Stimulated activated naive CD8-positive, alpha-beta T cell treated with anti-CD3 and anti-CD28 coated beads, Interleukin-15, amount 100 ng/mL, for 72 hours (primary cell): ENCODE data around the gene EGFR.

Source experiments
- ATAC-seq: fragments of 150-1000 bp; cut with Tn5 transposase; 2 replicates; pipeline ENCODE4 v1.10.0; 2021; ENCODE audit warnings: mild to moderate bottlenecking, moderate library complexity
- DNase-seq, 2 donors: peaks; one replicate each; pipeline ENCODE4 v3.0.0; 2021 to 2022
- H3K27ac Mint-ChIP-seq, 2 donors: one replicate each; pipeline ENCODE4 v1.8.0; 2022; ENCODE audit warnings: mild to moderate bottlenecking in 2 of 2, mixed read lengths in 2 of 2, moderate library complexity in 2 of 2
- H3K27me3 Mint-ChIP-seq: one replicate; pipeline ENCODE4 v1.8.0; 2022; ENCODE audit warnings: mixed read lengths
- H3K4me1 Mint-ChIP-seq: one replicate; pipeline ENCODE4 v1.8.0; 2022; ENCODE audit warnings: mild to moderate bottlenecking, mixed read lengths
- H3K4me3 Mint-ChIP-seq, 2 donors: one replicate each; pipeline ENCODE4 v1.8.0; 2022; ENCODE audit warnings: mild to moderate bottlenecking in 2 of 2, mixed read lengths in 2 of 2, moderate library complexity in 1 of 2
- H3K9me3 Mint-ChIP-seq, 2 donors: one replicate each; pipeline ENCODE4 v1.8.0; 2022; ENCODE audit warnings: mixed read lengths in 2 of 2

The EGFR gene

GRCh38 chr7:55018361-55019190 lies at the start of gene EGFR:
TSS of gene EGFR (plus strand) at chr7:55019017. CDS start at chr7:55019278, 261 bp downstream.
- DNase-seq (no peak), ATAC-seq (peak; percentile 44)
- no peaks in the 10 kb centered on the region for H3K9me3 Mint-ChIP-seq
- H3K27ac Mint-ChIP-seq: peak within 1 kb of the TSS in 1 of 2 donors; percentile 76
- peaks cover 81% of the 10 kb centered on the region for H3K27me3 Mint-ChIP-seq
- H3K4me3 Mint-ChIP-seq: peak within 1 kb of the TSS; percentile 22 to 54
- H3K4me1 Mint-ChIP-seq: no peaks in the 10 kb centered on the region

- no peak overlapping the region for H3K4me3 Mint-ChIP-seq
- DNase-seq (no peak), ATAC-seq (no peak)
- H3K27ac Mint-ChIP-seq: no peak overlapping the region
- H3K27me3 Mint-ChIP-seq: no peaks in the 10 kb centered on the region
- H3K9me3 Mint-ChIP-seq: peaks cover 6 to 8% of the 10 kb centered on the region in 2 donors
- no peaks in the 10 kb centered on the region for H3K4me1 Mint-ChIP-seq
Observed at GRCh38 chr7:54969208-54969967, 49.4 kb upstream of the EGFR start.

GRCh38 chr7:54972733-54973294 lies 46.0 kb upstream of the EGFR start:
- Mint-ChIP-seq H3K4me3 (no peak overlapping the region), H3K27me3 (no peaks in the 10 kb centered on the region), H3K9me3 (peaks cover 6 to 8% of the 10 kb centered on the region in 2 donors), H3K4me1 (no peaks in the 10 kb centered on the region), H3K27ac (no peak overlapping the region)
- no peak for ATAC-seq
- no peak for DNase-seq

GRCh38 chr7:54978364-54979116 lies 40.3 kb upstream of the EGFR start:
- H3K9me3 Mint-ChIP-seq: no peaks in the 10 kb centered on the region
- H3K4me3 Mint-ChIP-seq: no peak overlapping the region
- no peaks in the 10 kb centered on the region for H3K4me1 Mint-ChIP-seq
- ATAC-seq (no peak), DNase-seq (no peak)
- H3K27ac Mint-ChIP-seq: peak overlapping the region in 1 of 2 donors; percentile 19
- H3K27me3 Mint-ChIP-seq: no peaks in the 10 kb centered on the region

GRCh38 chr7:54980521-54980920 lies 38.3 kb upstream of the EGFR start:
- H3K27ac Mint-ChIP-seq: no peak overlapping the region
- peaks cover 0 to 14% of the 10 kb centered on the region in 2 donors for H3K9me3 Mint-ChIP-seq
- DNase-seq (no peak), ATAC-seq (no peak)
- no peaks in the 10 kb centered on the region for H3K27me3 Mint-ChIP-seq
- no peaks in the 10 kb centered on the region for H3K4me1 Mint-ChIP-seq
- no peak overlapping the region for H3K4me3 Mint-ChIP-seq

DNA sequence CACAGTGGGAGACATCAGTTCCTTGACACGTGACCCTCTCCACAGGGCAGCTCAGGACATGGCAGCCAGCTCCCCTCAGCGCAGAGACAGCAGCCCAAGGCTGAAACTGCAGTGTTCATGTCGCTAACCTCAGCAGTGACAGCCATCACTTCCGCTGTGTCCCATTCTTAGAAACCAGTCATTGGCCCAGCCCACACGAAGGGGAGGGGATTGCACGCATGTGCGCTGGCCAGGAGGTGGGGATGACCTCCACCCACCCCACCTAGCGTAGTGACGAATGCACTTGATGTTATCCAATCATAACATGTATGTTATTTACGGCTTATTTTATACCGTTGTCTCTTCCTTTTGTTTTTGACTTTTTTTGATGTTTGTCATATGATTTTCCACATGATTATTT lies 36.9 kb upstream of the EGFR start:
- ATAC-seq: no peak
- Mint-ChIP-seq H3K9me3 (peaks cover 0 to 14% of the 10 kb centered on the region in 2 donors), H3K27me3 (no peaks in the 10 kb centered on the region), H3K27ac (no peak overlapping the region), H3K4me3 (no peak overlapping the region), H3K4me1 (no peaks in the 10 kb centered on the region)
- no peak for DNase-seq

DNA sequence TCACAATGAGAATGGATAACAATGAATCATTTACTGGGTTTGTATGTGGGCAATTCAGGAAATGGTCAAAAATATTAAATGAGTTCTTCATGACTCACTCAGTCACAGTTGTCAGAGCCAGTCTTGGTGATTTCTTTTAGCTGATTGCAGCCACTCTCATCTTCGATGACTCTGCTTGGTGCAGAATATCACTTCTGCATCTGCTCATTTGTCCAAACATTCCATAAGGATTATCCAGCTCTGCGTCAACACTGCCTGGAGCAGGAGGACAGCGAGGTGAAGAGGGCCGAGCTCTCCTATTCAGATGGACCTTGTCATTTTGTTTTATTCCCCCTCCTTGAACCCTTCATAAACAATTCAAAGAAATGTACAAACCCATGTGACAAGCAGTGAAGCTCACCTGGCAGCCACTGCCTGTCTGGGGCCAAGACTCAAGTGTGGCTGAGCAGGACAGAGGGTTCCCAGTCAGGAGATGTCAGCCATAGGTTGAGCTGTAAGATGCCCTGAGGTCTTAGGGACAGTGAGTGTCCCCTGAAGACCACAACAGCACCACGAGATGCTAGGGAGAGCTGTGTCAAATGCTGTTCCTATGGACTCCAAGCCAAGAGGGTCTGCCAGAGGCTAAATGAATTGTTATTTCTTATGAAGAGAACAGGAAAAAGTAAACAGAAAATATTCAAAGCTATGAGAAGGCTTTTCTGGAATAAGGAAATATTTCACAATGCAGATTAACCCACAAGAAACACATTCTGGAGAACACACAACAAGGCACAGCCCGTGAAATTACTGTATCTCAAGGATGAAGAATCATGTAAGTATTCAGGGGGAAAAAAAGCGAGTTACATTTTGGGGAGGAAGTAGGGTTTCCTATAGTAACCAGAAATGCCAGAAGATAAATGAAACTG lies 33.1 kb upstream of the EGFR start:
- Mint-ChIP-seq H3K9me3 (peaks cover 6 to 14% of the 10 kb centered on the region in 2 donors), H3K4me3 (no peak overlapping the region), H3K27ac (no peak overlapping the region), H3K27me3 (peaks cover 13% of the 10 kb centered on the region), H3K4me1 (no peaks in the 10 kb centered on the region)
- no peak for DNase-seq
- ATAC-seq: no peak

GRCh38 chr7:54986716-54987115 lies 32.1 kb upstream of the EGFR start:
- Mint-ChIP-seq H3K9me3 (peaks cover 10 to 14% of the 10 kb centered on the region in 2 donors), H3K27me3 (peaks cover 23% of the 10 kb centered on the region), H3K4me1 (no peaks in the 10 kb centered on the region), H3K27ac (no peak overlapping the region), H3K4me3 (no peak overlapping the region)
- DNase-seq (no peak), ATAC-seq (no peak)

- Mint-ChIP-seq H3K27me3 (peaks cover 23% of the 10 kb centered on the region), H3K4me1 (no peaks in the 10 kb centered on the region)
- ATAC-seq: no peak
Observed at GRCh38 chr7:54987772-54988171, 31.0 kb upstream of the EGFR start.

GRCh38 chr7:54988516-54988915 lies 30.3 kb upstream of the EGFR start:
- H3K27me3 Mint-ChIP-seq: peaks cover 23% of the 10 kb centered on the region
- DNase-seq: no peak
- peaks cover 10 to 14% of the 10 kb centered on the region in 2 donors for H3K9me3 Mint-ChIP-seq
- H3K27ac Mint-ChIP-seq: no peak overlapping the region
- no peak for ATAC-seq
- no peak overlapping the region for H3K4me3 Mint-ChIP-seq
- H3K4me1 Mint-ChIP-seq: no peaks in the 10 kb centered on the region

More at GRCh38 chr7:54987772-54988171, 31.0 kb upstream of the EGFR start:
- no peak for DNase-seq
- no peak overlapping the region for H3K4me3 Mint-ChIP-seq
- no peak overlapping the region for H3K27ac Mint-ChIP-seq
- peaks cover 10 to 14% of the 10 kb centered on the region in 2 donors for H3K9me3 Mint-ChIP-seq

- DNase-seq: no peak
- no peaks in the 10 kb centered on the region for H3K4me1 Mint-ChIP-seq
Observed at GRCh38 chr7:54989453-54990225, 29.2 kb upstream of the EGFR start.

DNA sequence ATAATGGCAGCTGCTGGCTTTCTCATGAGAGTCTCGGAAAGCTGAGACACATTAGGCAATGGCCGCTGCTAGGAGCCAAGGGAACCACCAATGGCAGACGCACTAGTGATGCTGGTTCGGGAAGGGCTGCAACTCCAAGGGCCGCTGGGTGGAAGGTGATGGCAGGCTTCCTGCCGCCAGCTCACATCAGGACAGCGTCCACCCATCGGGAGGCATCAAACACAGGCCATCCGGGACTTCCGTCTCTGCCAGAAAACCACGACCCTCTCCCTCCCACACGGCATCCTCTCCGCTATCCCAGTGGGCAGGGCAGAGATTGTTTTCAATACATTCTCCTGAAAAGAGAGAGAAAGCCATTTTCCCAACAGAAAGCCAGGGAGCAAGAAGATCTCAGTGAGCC lies 27.5 kb upstream of the EGFR start:
- H3K27me3 Mint-ChIP-seq: peaks cover 23% of the 10 kb centered on the region
- peaks cover 0 to 10% of the 10 kb centered on the region in 2 donors for H3K9me3 Mint-ChIP-seq
- H3K4me3 Mint-ChIP-seq: no peak overlapping the region
- H3K4me1 Mint-ChIP-seq: peaks cover 14% of the 10 kb centered on the region
- DNase-seq: no peak
- no peak for ATAC-seq
- H3K27ac Mint-ChIP-seq: no peak overlapping the region

More at GRCh38 chr7:54989453-54990225, 29.2 kb upstream of the EGFR start:
- Mint-ChIP-seq H3K4me3 (no peak overlapping the region), H3K9me3 (peaks cover 6 to 10% of the 10 kb centered on the region in 2 donors), H3K27me3 (peaks cover 23% of the 10 kb centered on the region), H3K27ac (no peak overlapping the region)
- ATAC-seq: no peak

- DNase-seq (no peak), ATAC-seq (no peak)
- Mint-ChIP-seq H3K4me3 (no peak overlapping the region), H3K4me1 (peaks cover 21% of the 10 kb centered on the region), H3K27ac (no peak overlapping the region), H3K9me3 (peaks cover 0 to 10% of the 10 kb centered on the region in 2 donors), H3K27me3 (peaks cover 23% of the 10 kb centered on the region)
Observed at GRCh38 chr7:54992871-54993475, 25.8 kb upstream of the EGFR start.
